Measurements from ENCODE around the gene STOX2.

DNA sequence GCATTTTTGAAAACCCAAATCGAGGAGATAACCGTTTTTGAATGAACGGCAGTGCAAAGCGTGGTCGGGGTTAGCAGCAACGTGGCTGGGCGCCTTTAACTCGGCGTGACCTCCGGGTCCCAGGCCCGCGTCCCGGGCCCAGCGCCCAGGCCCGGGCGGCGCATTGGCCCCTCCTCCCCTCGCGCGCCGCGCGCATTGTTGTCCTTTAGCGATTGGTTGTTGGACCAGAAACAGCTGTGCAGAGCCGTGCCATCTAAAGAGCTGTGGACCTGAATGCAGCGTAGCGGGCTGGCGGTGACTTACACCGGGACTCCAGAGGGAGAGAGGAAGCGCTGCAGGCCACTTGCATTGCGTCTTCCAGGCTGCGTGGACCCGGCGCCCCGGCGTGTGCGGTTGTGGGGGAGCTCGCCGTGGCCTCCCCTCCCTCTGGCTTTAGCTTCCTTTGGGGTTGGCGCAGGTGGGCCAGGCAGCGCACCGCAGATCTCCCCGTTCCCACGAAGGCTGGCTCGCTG lies at the start of gene STOX2:
- TF ChIP-seq YEATS2 (CRISPR knock-in tag; IDR thresholded peaks at IDR 0.05; ENCODE audit: borderline replicate concordance) (no peak), PRDM4 (CRISPR knock-in tag; IDR thresholded peaks at IDR 0.05; ENCODE audit: borderline replicate concordance) (no peak), TFE3 (CRISPR knock-in tag; IDR thresholded peaks at IDR 0.05) (no peak)
